Measurements from ENCODE around the gene ZNF724. TPM values are rescaled to one million over a fixed set of nuclear protein-coding genes. Genes with fewer than 3 reads are reported as not detected.

The ZNF724 gene
- total and polyA plus RNA-seq, 2 of the 13 experiments (the other 11 are each of a cell fraction or from before 2014, with no cell fraction given) = 1.5 to 15.0 TPM

- H2AFZ ChIP-seq (ENCODE audit: low read length) = no peak overlapping the region
- intact Hi-C loops (cut with micrococcal nuclease; ENCODE audit: unreplicated experiment) (loop anchor here (1.0 kb wide), 1 partner anchor 11 kb away; the partner anchor contains the start of gene ZNF724), in situ Hi-C loops (cut with HindIII; ENCODE audit: extremely low pct_ligation_motif_present, low pct_unique_long_range_greater_than_20kb) (loop anchor here (25.0 kb wide), 1 partner anchor 776 kb away; no protein-coding TSS in a partner anchor)
- peaks cover 2 to 9% of the 10 kb centered on the region in 2 experiments; a peak in 4 of 5 replicates for H3K36me3 ChIP-seq (replicated peaks in 1 of 2; ENCODE audit: control insufficient read depth in 1 of 2, insufficient read depth in 2 of 2, low read length in 2 of 2)
- no peaks in the 10 kb centered on the region for H4K20me1 ChIP-seq (ENCODE audit: insufficient read depth, low read length)
- no peaks in the 10 kb centered on the region for H3K27me3 ChIP-seq (ENCODE audit: control insufficient read depth in 1 of 2, insufficient read depth in 2 of 2, low read length in 2 of 2)
- H3K9ac ChIP-seq (ENCODE audit: insufficient read depth, low read depth, low read length) = no peak overlapping the region
- no peak overlapping the region for H3K4me3 ChIP-seq (replicated peaks in 1 of 3; ENCODE audit: insufficient read depth in 1 of 3, low read depth in 2 of 3, low read length in 3 of 3)
- peaks cover 34% of the 10 kb centered on the region for H3K4me1 ChIP-seq (ENCODE audit: insufficient read depth, low read length)
- peak overlapping the region; percentile 49 for H3K27ac ChIP-seq (ENCODE audit: extremely low read length, insufficient read depth, low read length)
- H3K4me2 ChIP-seq (ENCODE audit: low read depth, low read length) = no peak overlapping the region
- no peaks in the 10 kb centered on the region for H3K9me3 ChIP-seq (ENCODE audit: low read length)
- BruUV-seq (replicated peaks) = no TSS peak
- peak; percentile 76 for DNase-seq (ENCODE audit: low spot score)
- H3K79me2 ChIP-seq (ENCODE audit: insufficient read depth, low read length) = no peaks in the 10 kb centered on the region
- ChIA-PET POLR2A (interaction anchor here (2.9 kb wide), 1 partner anchor 12 kb away, joined by 15 read pairs; no protein-coding TSS in a partner anchor), CTCF (ENCODE audit: low intra/inter-chr PET ratio, low total read pairs) (no interaction called here)
- peak; percentile 71 for ATAC-seq
- FAIRE-seq = no peak
- 75% methylated on average over 2 of the region's 3 CpGs for WGBS (ENCODE audit: low lambda C conversion rate)
- TF ChIP-seq SOX6 (IDR thresholded peaks at IDR 0.05) (no peak), SOX6 (CRISPR knock-in tag; IDR thresholded peaks at IDR 0.05) (peak; percentile 55), ZBTB33 (CRISPR knock-in tag; IDR thresholded peaks at IDR 0.05) (peak; percentile 56; the same call in 1 of the 2 replicates), ZBTB25 (CRISPR knock-in tag; IDR thresholded peaks at IDR 0.05) (no peak), HNF4G (IDR thresholded peaks at IDR 0.05; ENCODE audit: borderline replicate concordance, low read depth, low read length) (no peak; the same call in 1 of the 2 replicates), HNF4G (CRISPR knock-in tag; IDR thresholded peaks at IDR 0.05; ENCODE audit: borderline replicate concordance, low read depth) (no peak), ARHGAP35 (CRISPR knock-in tag; IDR thresholded peaks at IDR 0.05; ENCODE audit: borderline replicate concordance) (no peak), FOSL2 (CRISPR knock-in tag; IDR thresholded peaks at IDR 0.05) (peak; percentile 12), HOXD1 (CRISPR knock-in tag; IDR thresholded peaks at IDR 0.05) (no peak), HIC2 (CRISPR knock-in tag; IDR thresholded peaks at IDR 0.05; ENCODE audit: low read depth) (peak; percentile 93), CSRNP2 (CRISPR knock-in tag; conservative IDR thresholded peaks at IDR 0.05; ENCODE audit: low read depth) (no peak), NR2C2 (CRISPR knock-in tag; IDR thresholded peaks at IDR 0.05; ENCODE audit: borderline replicate concordance) (peak; percentile 35; the same call in 1 of the 2 replicates), ZNF713 (CRISPR knock-in tag; IDR thresholded peaks at IDR 0.05) (no peak), MAFG (CRISPR knock-in tag; IDR thresholded peaks at IDR 0.05) (no peak), ZNF513 (CRISPR knock-in tag; conservative IDR thresholded peaks at IDR 0.05) (no peak), HNF4A (CRISPR knock-in tag; IDR thresholded peaks at IDR 0.05) (peak; percentile 32), NFKB2 (CRISPR knock-in tag; IDR thresholded peaks at IDR 0.05; ENCODE audit: borderline replicate concordance) (no peak)
These were observed 11.4 kb upstream of the ZNF724 start for GRCh38 chr19:23261496-23262020.
